SJSA1 (cell line): ENCODE measurements around the gene RSPO4. TPM values are rescaled to one million over a fixed set of nuclear protein-coding genes. Genes with fewer than 3 reads are reported as not detected.

Experiments used
- DNase-seq, 2 experiments: peaks; one replicate each; pipeline ENCODE4 v3.0.0-alpha.2; 2015 to 2020; ENCODE audit warnings: low spot score in 2 of 2, low read depth in 1 of 2
- H3K27ac ChIP-seq: fragments of 250-450 bp; sonication (Bioruptor Pico); 2 replicates; pipeline ENCODE4 v1.5.1; 2020; ENCODE audit warnings: mild to moderate bottlenecking, moderate library complexity
- H3K27me3 ChIP-seq: fragments of 250-450 bp; sonication (Bioruptor Pico); replicated peaks from 2 replicates; pipeline ENCODE4 v1.5.1; 2020; ENCODE audit warnings: mild to moderate bottlenecking, moderate library complexity
- H3K36me3 ChIP-seq: fragments of 250-450 bp; sonication (Bioruptor Pico); 2 replicates; pipeline ENCODE4 v1.5.1; 2020; ENCODE audit warnings: mild to moderate bottlenecking
- H3K4me1 ChIP-seq: fragments of 250-450 bp; sonication (Bioruptor Pico); replicated peaks from 2 replicates; pipeline ENCODE4 v1.6.1; 2021; ENCODE audit warnings: mild to moderate bottlenecking
- H3K4me3 ChIP-seq: fragments of 250-450 bp; sonication (Bioruptor Pico); 2 replicates; pipeline ENCODE4 v1.5.1; 2020; ENCODE audit warnings: mild to moderate bottlenecking
- H3K9me3 ChIP-seq: fragments of 250-450 bp; sonication (Bioruptor Pico); replicated peaks from 2 replicates; pipeline ENCODE4 v1.5.1; 2020; ENCODE audit warnings: mild to moderate bottlenecking
- total RNA-seq: library from RNA; depleted of rRNA; stranded (reverse); fragments of >200 nt; shearing (Covaris generic); gene quantifications from 2 replicates; pipeline ENCODE4 v1.2.3, GENCODE V29; 2014; rRNA removed

The RSPO4 gene
- total RNA-seq, 1 experiment from 2014 or later: not detected

DNA sequence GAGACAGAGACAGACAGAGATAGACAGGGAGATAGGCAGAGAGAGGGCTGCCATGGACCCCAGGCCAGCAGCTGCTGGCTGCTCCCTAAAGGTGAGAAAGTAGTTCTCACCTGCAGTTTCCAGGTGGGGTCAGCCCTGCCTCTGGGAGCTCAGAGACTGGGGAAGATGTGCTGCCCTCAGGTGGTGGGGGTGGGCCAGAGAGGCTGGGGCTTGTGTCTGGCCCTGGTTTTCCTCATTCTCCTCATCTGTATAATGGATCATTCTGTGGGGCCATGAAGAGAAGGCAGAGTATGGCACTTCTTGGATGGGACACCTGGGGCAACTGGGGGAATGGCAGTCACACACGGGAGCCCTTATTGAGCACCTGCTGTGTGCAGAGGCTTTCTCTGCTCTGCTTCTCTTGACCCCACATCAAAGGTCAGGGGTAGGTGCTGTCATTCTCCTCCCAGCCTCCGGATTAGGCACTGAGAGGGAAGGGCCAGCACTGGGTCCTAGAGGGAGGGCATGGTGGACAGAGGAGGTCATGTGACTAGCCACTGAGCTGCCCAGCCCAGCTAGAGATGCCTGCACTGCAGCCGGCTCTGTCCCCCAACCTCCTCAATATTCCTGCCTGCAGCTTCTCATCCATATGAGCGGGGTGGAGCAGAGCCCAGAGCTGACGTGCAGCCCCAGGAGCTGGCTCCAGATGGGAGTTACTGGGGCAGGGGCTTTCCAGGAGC lies 90.1 kb downstream of the RSPO4 start:
- H3K9me3 ChIP-seq: no peaks in the 10 kb centered on the region; the same call in 1 of the 2 replicates
- peaks cover 14% of the 10 kb centered on the region for H3K27me3 ChIP-seq
- H3K4me1 ChIP-seq: no peaks in the 10 kb centered on the region
- no peak overlapping the region for H3K4me3 ChIP-seq
- no peaks in the 10 kb centered on the region for H3K36me3 ChIP-seq
- no peak overlapping the region for H3K27ac ChIP-seq
- DNase-seq: no peak

DNA sequence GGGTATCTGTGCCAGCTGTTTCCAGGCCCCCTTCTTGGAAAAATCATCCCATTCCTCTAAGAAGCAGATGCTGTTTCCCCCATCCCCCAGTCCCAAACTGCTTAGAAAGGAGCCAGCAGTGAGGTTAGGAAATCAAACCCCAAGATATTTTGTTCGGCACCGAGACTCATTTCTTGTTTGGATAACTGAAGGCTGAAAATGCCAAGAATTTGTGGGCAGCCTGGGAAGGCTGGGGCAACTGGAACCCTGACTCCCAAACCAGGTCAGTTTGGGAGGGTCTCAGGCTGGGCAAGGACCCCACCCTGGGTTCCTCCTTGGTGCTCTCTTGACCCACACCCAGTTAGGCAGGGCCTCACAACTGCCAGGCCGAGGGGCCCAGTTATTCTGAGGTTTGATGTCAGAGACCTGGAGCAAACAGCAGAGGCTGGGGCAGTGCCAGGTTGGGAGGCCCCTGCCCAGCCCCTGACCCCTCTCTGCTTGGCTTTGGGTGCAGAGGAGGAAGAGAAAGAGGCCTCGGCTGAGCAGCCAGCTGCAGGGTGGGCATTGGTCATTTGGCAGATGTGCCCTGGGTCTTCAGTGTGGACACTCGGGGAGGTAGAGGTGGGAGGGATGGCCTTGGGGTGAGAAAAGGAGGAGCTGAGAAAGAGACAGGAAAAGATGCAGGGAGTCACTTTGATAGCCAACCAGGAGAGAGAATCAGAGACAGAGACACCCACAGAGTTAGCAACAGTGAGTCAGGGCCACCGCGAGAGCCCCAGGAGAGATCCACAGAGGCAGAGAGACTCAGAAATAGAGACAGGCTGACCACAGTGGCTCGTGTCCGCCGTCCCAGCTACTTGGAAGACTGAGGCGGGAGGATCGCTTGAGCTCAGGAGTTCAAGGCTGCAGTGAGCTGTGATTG lies 91.0 kb downstream of the RSPO4 start:
- Histone ChIP-seq H3K27me3 (peaks cover 14% of the 10 kb centered on the region), H3K9me3 (no peaks in the 10 kb centered on the region; the same call in 1 of the 2 replicates), H3K4me1 (no peaks in the 10 kb centered on the region), H3K4me3 (no peak overlapping the region), H3K27ac (no peak overlapping the region), H3K36me3 (no peaks in the 10 kb centered on the region)
- no peak for DNase-seq

- H3K4me3 ChIP-seq: no peak overlapping the region
- H3K9me3 ChIP-seq: no peaks in the 10 kb centered on the region; the same call in 1 of the 2 replicates
- H3K4me1 ChIP-seq: no peaks in the 10 kb centered on the region
- DNase-seq: no peak
- no peaks in the 10 kb centered on the region for H3K36me3 ChIP-seq
- H3K27me3 ChIP-seq: peaks cover 14% of the 10 kb centered on the region
- H3K27ac ChIP-seq: no peak overlapping the region
Observed at GRCh38 chr20:910132-910869, 91.8 kb downstream of the RSPO4 start.

GRCh38 chr20:909641-910040 lies 92.5 kb downstream of the RSPO4 start:
- Histone ChIP-seq H3K9me3 (no peaks in the 10 kb centered on the region; the same call in 1 of the 2 replicates), H3K27ac (no peak overlapping the region), H3K4me3 (no peak overlapping the region), H3K36me3 (no peaks in the 10 kb centered on the region), H3K27me3 (peaks cover 11% of the 10 kb centered on the region), H3K4me1 (no peaks in the 10 kb centered on the region)
- no peak for DNase-seq

Other genes starting within 250 kb of the RSPO4 start
- not detected in 2 replicates for gene SLC52A3, start 233.8 kb downstream of the RSPO4 start, total RNA-seq
- gene FAM110A, start 168.6 kb downstream of the RSPO4 start, total RNA-seq: 6.4 and 11.5 TPM in 2 replicates
- gene ANGPT4, start 86.0 kb downstream of the RSPO4 start, total RNA-seq: not detected in 2 replicates
- gene PSMF1, start 116.3 kb upstream of the RSPO4 start, total RNA-seq: 81.0 and 130 TPM in 2 replicates
- not detected in 2 replicates for gene TMEM74B, start 182.7 kb upstream of the RSPO4 start, total RNA-seq
- gene C20orf202, start 201.1 kb upstream of the RSPO4 start, total RNA-seq: not detected in 2 replicates
- 0.19 and 0.29 TPM in 2 replicates for gene RAD21L1, start 223.7 kb upstream of the RSPO4 start, total RNA-seq